Stimulated activated naive CD4-positive, alpha-beta T cell treated with Interleukin-2 at 50 U/mL for 16 hours (primary cell): Measurements from ENCODE around the gene TARDBP.
"Not testable (repeated sequence)": the region's sequence is repeated elsewhere in the genome, so short reads cannot be mapped to it uniquely, and the experiment has no call there.

Experiments used
- DNase-seq: peaks from one replicate; lab custom pipeline; 2025; lab: John Stamatoyannopoulos, UW

The TARDBP gene

GRCh38 chr1:11012260-11013159 lies at the start of gene TARDBP:
TARDBP (plus strand) TSS chr1:11012654; CDS start chr1:11013728, 1,074 bp downstream.
- peak; percentile 91 for DNase-seq

GRCh38 chr1:10965546-10966226 lies 46.8 kb upstream of the TARDBP start:
- DNase-seq = no peak

- DNase-seq = no peak
Observed at GRCh38 chr1:10967090-10967489, 45.4 kb upstream of the TARDBP start.

GRCh38 chr1:10968411-10968826 lies 44.0 kb upstream of the TARDBP start:
- no peak for DNase-seq

- no peak for DNase-seq
Observed at GRCh38 chr1:10969267-10969970, 43.0 kb upstream of the TARDBP start.

- no peak for DNase-seq
Observed at GRCh38 chr1:10969971-10970332, 42.5 kb upstream of the TARDBP start.

- DNase-seq = no peak
Observed at GRCh38 chr1:10973552-10973951, 38.9 kb upstream of the TARDBP start.

- DNase-seq = no peak
Observed at GRCh38 chr1:10973956-10974881, 38.2 kb upstream of the TARDBP start.

GRCh38 chr1:10975567-10976326 lies 36.7 kb upstream of the TARDBP start:
- DNase-seq = no peak

- no peak for DNase-seq
Observed at GRCh38 chr1:10978719-10979118, 33.7 kb upstream of the TARDBP start.

- no peak for DNase-seq
Observed at GRCh38 chr1:10979483-10979920, 33.0 kb upstream of the TARDBP start.

- DNase-seq = no peak
Observed at GRCh38 chr1:10980094-10980577, 32.3 kb upstream of the TARDBP start.

- DNase-seq = no peak
Observed at GRCh38 chr1:10980841-10981727, 31.4 kb upstream of the TARDBP start.

- no peak for DNase-seq
Observed at GRCh38 chr1:10986525-10986890, 25.9 kb upstream of the TARDBP start.

- no peak for DNase-seq
Observed at GRCh38 chr1:10987840-10988417, 24.5 kb upstream of the TARDBP start.

GRCh38 chr1:10989095-10989494 lies 23.4 kb upstream of the TARDBP start:
- DNase-seq = no peak

GRCh38 chr1:10989920-10990516 lies 22.4 kb upstream of the TARDBP start:
- not testable (repeated sequence) for DNase-seq

- DNase-seq = no peak
Observed at GRCh38 chr1:10990828-10991227, 21.6 kb upstream of the TARDBP start.

GRCh38 chr1:10992004-10992403 lies 20.4 kb upstream of the TARDBP start:
- DNase-seq = not testable (repeated sequence)
